ENCODE data around the gene TRIM69.

DNA sequence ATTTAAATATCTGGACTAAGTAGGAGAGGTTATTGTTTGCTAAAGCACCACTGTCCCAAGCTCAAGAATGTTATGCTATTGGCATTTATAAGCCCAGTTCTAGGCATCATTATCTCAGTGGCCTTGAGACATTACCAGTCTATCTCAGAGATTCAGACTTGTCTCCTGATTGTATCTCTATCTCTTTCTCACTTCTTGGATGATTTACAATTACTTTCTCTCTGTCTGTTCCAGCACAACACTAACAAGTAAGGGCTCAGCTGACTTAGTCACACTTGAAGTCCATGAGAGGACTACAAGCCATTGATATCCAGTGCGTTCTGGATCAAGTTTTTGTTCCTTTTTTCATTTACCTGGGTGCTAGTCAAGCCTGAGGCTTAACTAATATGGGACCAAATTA lies 60.2 kb downstream of the TRIM69 start:
- no peak for TF ChIP-seq POLR2AphosphoS5 (IDR thresholded peaks at IDR 0.05)
- TF ChIP-seq, protein P1, sequence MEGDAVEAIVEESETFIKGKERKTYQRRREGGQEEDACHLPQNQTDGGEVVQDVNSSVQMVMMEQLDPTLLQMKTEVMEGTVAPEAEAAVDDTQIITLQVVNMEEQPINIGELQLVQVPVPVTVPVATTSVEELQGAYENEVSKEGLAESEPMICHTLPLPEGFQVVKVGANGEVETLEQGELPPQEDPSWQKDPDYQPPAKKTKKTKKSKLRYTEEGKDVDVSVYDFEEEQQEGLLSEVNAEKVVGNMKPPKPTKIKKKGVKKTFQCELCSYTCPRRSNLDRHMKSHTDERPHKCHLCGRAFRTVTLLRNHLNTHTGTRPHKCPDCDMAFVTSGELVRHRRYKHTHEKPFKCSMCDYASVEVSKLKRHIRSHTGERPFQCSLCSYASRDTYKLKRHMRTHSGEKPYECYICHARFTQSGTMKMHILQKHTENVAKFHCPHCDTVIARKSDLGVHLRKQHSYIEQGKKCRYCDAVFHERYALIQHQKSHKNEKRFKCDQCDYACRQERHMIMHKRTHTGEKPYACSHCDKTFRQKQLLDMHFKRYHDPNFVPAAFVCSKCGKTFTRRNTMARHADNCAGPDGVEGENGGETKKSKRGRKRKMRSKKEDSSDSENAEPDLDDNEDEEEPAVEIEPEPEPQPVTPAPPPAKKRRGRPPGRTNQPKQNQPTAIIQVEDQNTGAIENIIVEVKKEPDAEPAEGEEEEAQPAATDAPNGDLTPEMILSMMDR (IDR thresholded peaks at IDR 0.05), result no peak
- no peak for TF ChIP-seq POLR2A (IDR thresholded peaks at IDR 0.05; ENCODE audit: low read depth)
- no peak for TF ChIP-seq EP300 (IDR thresholded peaks at IDR 0.05)
